DND-41 (cell line): ENCODE results near the gene NDRG2.

ENCODE experiments used
- ATAC-seq: fragments of 200-7000 bp; cut with Tn5 transposase; 3 replicates; pipeline ENCODE4 v1.9.1; 2021; ENCODE audit warnings: low read depth; ENCODE audit not compliant: insufficient read depth
- DNase-seq: peaks from one replicate; pipeline ENCODE4 v3.0.0-alpha.2; 2020
- H2AFZ ChIP-seq: 2 replicates; pipeline ENCODE4 v1.6.0; 2012; ENCODE audit warnings: low read depth, low read length
- H3K27ac ChIP-seq: 2 replicates; pipeline ENCODE4 v1.5.1; 2012; ENCODE audit warnings: low read length, inconsistent platforms
- H3K27me3 ChIP-seq: fragments of 200-600 bp; sonication (generic); 2 replicates; pipeline ENCODE4 v1.6.0; 2012; ENCODE audit warnings: low read length, mild to moderate bottlenecking, inconsistent platforms; ENCODE audit not compliant: insufficient read depth, poor library complexity
- H3K36me3 ChIP-seq: 2 replicates; pipeline ENCODE4 v1.5.1; 2012; ENCODE audit warnings: low read length, inconsistent platforms; ENCODE audit not compliant: insufficient read depth
- H3K4me1 ChIP-seq: 2 replicates; pipeline ENCODE4 v1.5.1; 2012; ENCODE audit warnings: mild to moderate bottlenecking, low read length; ENCODE audit not compliant: insufficient read depth
- H3K4me2 ChIP-seq: 2 replicates; pipeline ENCODE4 v1.6.0; 2012; ENCODE audit warnings: mild to moderate bottlenecking, moderate library complexity, low read length, inconsistent platforms; ENCODE audit not compliant: insufficient read depth
- H3K4me3 ChIP-seq, 2 experiments: fragments of 200-600 bp in 1 of 2; shearing (Covaris generic) in 1 of 2; 2 replicates each; pipeline ENCODE4 v1.5.1; 2012 to 2016; ENCODE audit warnings: inconsistent platforms in 2 of 2, low read length in 2 of 2, mild to moderate bottlenecking in 2 of 2, low read depth in 1 of 2, moderate library complexity in 1 of 2
- H3K79me2 ChIP-seq: 2 replicates; pipeline ENCODE4 v1.6.0; 2012; ENCODE audit warnings: low read length, inconsistent platforms; ENCODE audit not compliant: insufficient read depth
- H3K9ac ChIP-seq: 2 replicates; pipeline ENCODE4 v1.6.0; 2012; ENCODE audit warnings: low read depth, mild to moderate bottlenecking, inconsistent platforms, low read length, moderate library complexity
- H3K9me3 ChIP-seq: 2 replicates; pipeline ENCODE4 v1.5.1; 2012; ENCODE audit warnings: low read length, moderate library complexity, mild to moderate bottlenecking, inconsistent platforms; ENCODE audit not compliant: insufficient read depth, severe bottlenecking
- H4K20me1 ChIP-seq: 2 replicates; pipeline ENCODE4 v1.6.0; 2012; ENCODE audit warnings: low read length; ENCODE audit not compliant: insufficient read depth
- CTCF ChIP-seq: IDR thresholded peaks from 2 replicates; pipeline ENCODE4 v1.5.1; 2012; ENCODE audit warnings: borderline replicate concordance, low read length, moderate library complexity, mild to moderate bottlenecking; ENCODE audit not compliant: poor library complexity, severe bottlenecking; ENCODE audit errors: extremely low read depth
- EZH2 ChIP-seq: IDR thresholded peaks from 3 replicates; pipeline ENCODE4 v1.6.1; 2012; ENCODE audit warnings: borderline replicate concordance, low read depth, mild to moderate bottlenecking, moderate library complexity, low read length, inconsistent platforms; ENCODE audit not compliant: severe bottlenecking

The NDRG2 gene

DNA sequence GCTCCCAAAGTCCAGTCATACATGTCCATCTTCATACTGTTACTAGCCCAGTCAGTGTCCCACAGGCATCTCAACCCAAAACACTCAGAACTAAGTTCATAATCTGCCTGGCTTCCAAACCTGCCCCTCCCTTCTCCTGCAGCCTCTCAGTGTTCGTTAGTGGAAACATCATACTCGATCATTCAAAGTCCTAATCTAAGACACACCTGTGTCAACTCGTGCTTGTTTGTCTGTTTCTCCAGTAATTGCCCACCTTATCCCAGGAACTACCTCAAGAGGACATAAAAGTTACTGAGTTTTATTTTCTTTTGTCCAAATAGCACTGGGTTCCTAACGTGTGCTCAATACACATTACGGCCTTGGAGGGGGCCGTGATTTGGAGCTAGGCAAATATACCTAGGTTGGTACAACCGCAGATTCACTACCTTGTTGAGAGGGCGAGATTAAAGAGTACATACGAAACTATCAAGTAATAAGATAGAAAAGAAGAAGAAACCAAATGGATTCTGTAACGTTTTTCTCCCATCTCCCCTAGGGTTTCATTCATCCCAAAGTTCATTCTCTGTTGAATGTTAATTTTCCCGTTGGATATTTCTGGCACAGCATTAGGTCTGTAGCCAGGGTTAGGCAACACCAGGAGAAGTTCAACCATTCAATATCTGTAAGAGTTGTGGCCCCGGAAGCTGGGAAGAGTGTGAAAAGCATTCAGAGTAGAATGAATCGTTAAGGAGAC lies 35.9 kb upstream of the NDRG2 start:
- Histone ChIP-seq H4K20me1 (no peaks in the 10 kb centered on the region), H3K9me3 (no peaks in the 10 kb centered on the region), H3K79me2 (no peaks in the 10 kb centered on the region), H3K4me2 (no peak overlapping the region), H3K4me1 (no peaks in the 10 kb centered on the region), H3K4me3 (no peak overlapping the region), H3K36me3 (no peaks in the 10 kb centered on the region), H3K9ac (no peak overlapping the region), H3K27me3 (peaks cover 24% of the 10 kb centered on the region), H3K27ac (no peak overlapping the region), H2AFZ (no peak overlapping the region)
- no peak for DNase-seq
- ATAC-seq = no peak
- no peak for TF ChIP-seq CTCF
- TF ChIP-seq EZH2 = no peak

- Histone ChIP-seq H3K4me2 (no peak overlapping the region), H3K4me1 (no peaks in the 10 kb centered on the region), H3K27ac (no peak overlapping the region), H3K36me3 (no peaks in the 10 kb centered on the region), H3K9ac (no peak overlapping the region), H4K20me1 (no peaks in the 10 kb centered on the region), H2AFZ (no peak overlapping the region), H3K4me3 (no peak overlapping the region), H3K9me3 (no peaks in the 10 kb centered on the region), H3K79me2 (no peaks in the 10 kb centered on the region), H3K27me3 (peaks cover 24% of the 10 kb centered on the region)
- no peak for DNase-seq
- no peak for TF ChIP-seq CTCF
- ATAC-seq = no peak
Measured at GRCh38 chr14:21059842-21060613, 35.2 kb upstream of the NDRG2 start.

- Histone ChIP-seq H3K27ac (no peak overlapping the region), H3K9me3 (no peaks in the 10 kb centered on the region)
- ATAC-seq = no peak
Measured at GRCh38 chr14:21058903-21059302, 34.0 kb upstream of the NDRG2 start.

More at GRCh38 chr14:21058903-21059302, 34.0 kb upstream of the NDRG2 start:
- Histone ChIP-seq H4K20me1 (no peaks in the 10 kb centered on the region), H3K4me1 (no peaks in the 10 kb centered on the region), H3K27me3 (peaks cover 27% of the 10 kb centered on the region), H2AFZ (no peak overlapping the region), H3K79me2 (no peaks in the 10 kb centered on the region), H3K9ac (no peak overlapping the region), H3K4me3 (no peak overlapping the region), H3K4me2 (no peak overlapping the region), H3K36me3 (no peaks in the 10 kb centered on the region)
- DNase-seq = no peak
- TF ChIP-seq CTCF (no peak), EZH2 (no peak)
